NCI-H510A (cell line): ENCODE measurements around the gene SOS1.

ENCODE experiments used
- DNase-seq: peaks from one replicate; lab custom pipeline; 2025; lab: John Stamatoyannopoulos, UW

The SOS1 gene

DNA sequence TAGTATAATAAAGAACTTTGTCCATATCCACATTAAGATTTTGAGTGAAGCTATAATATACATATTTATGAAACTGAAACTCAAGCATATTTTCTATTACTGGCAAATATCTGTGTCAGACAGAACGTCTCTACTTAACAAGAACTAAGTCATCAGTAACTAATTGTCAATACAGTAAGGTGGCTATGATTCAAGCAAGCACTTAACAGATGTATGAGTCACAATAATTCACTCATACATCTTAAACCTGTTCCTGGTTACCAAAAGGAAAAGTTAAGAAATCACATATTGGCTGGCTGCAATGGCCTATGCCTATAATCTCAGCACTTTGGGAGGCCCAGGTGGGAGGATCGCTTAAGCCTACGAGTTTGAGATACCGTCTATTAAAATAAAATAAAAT, 96.0 kb downstream of the SOS1 start:
- DNase-seq: no peak

DNA sequence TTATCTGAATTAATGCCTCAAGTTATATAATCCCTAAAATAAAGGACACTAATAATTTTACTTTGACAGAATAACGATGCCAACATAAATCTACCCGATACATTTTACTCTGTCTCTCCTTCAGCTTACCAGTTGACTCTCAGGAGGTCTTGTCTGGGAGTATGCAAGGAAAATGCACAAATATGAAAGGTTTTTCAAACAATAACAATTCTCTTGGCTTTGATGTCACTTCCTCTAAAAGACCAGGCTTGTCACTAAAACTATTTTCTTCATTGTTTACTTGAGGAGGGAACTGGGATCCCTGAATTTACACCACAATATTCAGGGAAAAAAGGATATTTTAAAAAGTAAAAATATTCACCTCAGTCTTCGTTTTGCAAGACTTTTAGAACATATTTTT, 97.2 kb downstream of the SOS1 start:
- no peak for DNase-seq

DNA sequence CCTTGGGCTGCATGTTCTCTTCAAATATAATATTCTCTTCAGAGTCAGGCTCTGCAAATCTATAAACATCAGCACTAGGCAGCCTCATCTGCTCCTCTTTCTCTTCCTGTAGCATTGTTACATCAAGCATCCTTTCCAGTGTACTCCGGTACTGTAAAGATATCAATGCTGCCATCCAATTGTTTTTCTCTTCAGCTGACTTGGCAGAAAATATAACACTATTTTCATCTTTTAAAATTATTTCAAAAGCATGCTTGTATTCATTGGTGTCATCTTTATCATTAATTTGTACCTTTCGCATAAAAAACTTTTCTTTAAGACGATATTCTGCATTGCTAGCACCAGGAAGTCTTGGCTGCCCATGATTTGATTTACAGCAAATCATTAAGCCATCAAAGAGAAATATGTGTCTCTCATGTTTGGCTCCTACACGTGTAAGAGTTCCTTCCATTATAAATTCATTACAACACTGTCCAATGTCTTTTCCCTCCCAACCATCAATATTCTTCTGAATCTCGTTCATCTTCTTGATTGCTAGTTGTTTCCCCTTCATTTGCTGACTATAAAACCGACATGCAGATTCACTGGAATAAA, 98.1 kb downstream of the SOS1 start:
- no peak for DNase-seq

- DNase-seq: no peak
These were observed 100.5 kb downstream of the SOS1 start for GRCh38 chr2:39020383-39020782.

DNA sequence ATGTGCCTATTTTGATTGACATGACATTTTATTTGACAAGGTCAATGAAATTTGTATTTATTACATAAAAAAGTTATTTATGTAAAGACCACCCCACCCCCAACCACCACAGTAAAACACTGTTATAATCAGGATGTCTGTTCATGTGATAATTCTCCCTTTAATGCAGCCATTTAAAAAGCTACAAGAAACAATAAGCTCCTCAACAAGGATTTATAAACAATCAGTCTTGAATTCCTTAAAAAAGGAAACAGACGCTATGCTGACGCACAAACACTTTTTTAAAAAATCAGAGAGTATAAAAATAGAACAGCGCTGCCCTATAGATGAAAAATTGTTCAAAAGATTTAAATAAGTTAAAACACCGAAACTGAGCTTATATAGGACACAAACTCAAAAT, 102.2 kb downstream of the SOS1 start:
- no peak for DNase-seq

- no peak for DNase-seq
These were observed 103.5 kb downstream of the SOS1 start for GRCh38 chr2:39017334-39017733.

- no peak for DNase-seq
These were observed 105.4 kb downstream of the SOS1 start for GRCh38 chr2:39015424-39015823.

- DNase-seq: no peak
These were observed 107.0 kb downstream of the SOS1 start for GRCh38 chr2:39013871-39014270.

DNA sequence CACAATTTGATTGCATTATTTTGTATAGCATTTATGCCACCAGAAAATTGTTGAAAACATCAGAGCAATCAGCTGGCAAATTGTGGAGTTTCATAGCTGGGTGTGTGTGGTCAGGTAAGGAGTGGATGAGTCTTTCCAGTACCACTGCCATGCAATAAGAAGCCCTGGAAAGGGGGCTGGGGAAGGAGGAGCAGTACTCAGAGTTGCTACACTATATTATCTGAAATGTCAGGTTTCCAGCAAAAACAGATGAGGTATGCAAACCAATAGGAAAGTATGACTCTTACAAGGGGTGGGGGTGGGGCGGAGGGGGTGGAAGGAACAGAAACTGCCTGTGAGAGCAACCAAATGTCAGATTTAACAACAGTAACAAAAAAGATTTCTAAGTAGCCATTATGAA, 112.2 kb downstream of the SOS1 start:
- DNase-seq: no peak

- DNase-seq: no peak
These were observed 112.9 kb downstream of the SOS1 start for GRCh38 chr2:39007875-39008504.

GRCh38 chr2:39000552-39000951, 120.3 kb downstream of the SOS1 start:
- no peak for DNase-seq

GRCh38 chr2:38997781-38998180, 123.1 kb downstream of the SOS1 start:
- DNase-seq: no peak

DNA sequence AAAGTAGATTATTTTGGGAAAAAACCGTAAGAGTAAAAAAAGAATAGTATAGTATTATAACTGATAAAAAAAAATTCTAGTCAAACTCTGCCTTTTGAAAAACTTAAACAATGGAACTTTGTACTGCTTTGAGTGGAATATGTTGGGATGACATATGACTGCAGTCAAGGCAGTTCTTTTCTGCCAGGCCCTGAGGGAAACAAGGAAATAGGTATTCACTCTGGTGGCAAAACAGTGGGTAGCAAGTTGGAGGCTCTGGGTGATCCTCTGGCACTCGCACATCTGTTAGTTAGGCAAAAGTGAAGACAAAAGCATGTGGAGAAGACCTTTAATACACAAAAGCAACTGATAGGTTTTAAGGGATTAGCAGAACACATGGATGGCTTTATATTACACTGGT, 129.0 kb downstream of the SOS1 start:
- no peak for DNase-seq

- no peak for DNase-seq
These were observed 132.1 kb downstream of the SOS1 start for GRCh38 chr2:38988716-38989115.

DNA sequence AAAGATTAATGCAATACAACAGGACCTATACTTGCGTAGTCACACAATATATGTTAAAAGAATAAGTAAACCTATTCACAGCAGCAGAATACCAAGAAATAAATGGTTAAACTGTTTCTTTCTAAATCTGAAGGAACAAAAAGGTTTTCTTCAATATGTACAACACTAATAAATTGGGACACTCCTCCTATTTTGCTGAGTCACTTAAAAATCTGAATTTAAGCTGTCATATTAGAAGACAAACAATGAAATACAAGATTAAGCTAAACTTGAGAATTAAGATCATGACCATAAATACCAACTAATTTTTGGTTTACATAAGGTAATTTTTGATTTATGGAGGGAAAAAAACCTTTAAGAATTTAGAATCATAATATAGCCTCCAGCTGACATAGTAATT, 138.4 kb downstream of the SOS1 start:
- no peak for DNase-seq

- DNase-seq: no peak
These were observed 139.0 kb downstream of the SOS1 start for GRCh38 chr2:38981670-38982357.

- no peak for DNase-seq
These were observed 139.7 kb downstream of the SOS1 start for GRCh38 chr2:38981003-38981669.

GRCh38 chr2:38978908-38979307, 141.9 kb downstream of the SOS1 start:
- DNase-seq: no peak

DNA sequence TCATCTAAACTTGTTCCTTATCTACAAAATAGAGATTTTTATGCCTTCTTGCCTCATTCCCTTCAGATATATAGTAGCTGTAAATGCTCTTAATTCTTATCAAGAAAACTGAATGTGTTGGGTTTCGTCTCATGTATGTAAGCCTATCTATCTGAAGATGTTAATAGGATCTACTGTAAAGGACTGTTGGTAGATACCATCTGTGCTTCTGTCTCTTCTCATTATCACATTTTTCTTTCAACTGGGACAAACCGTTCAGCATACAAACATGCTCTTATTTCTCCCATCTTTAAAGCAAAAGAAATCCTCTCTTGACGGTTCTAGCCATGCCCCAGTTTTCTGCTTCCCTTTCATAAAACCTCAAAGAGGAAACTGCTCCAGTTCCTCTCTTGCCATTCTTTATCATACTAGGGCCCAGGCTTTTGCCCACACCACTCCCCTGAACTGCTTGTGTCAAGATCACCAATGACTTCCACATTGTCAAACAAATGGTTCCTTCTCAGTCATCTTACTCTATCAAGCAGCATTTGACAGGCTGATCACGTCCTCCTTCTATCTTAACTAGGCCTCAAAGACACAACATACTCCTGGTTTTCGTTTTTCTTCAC, 142.5 kb downstream of the SOS1 start:
- no peak for DNase-seq

DNA sequence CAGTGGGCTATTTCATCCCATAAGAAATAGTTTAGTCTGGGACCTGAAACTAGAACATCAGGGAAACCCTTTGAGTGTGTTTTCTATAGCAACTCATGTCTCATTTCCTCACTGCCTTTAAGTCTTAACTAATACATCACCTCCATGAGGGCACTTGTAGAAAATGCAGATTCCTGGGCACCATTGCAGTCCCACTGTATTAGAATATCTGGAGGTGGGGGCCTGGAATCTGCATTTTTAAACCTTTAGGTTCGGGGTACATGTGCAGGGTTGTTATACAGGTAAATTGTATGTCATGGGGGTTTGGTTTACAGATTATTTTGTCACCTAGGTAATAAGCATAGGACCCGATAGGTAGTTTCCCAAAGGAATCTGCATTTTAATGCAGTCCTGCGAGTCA, 143.8 kb downstream of the SOS1 start:
- DNase-seq: no peak

GRCh38 chr2:38975042-38975441, 145.8 kb downstream of the SOS1 start:
- no peak for DNase-seq

- DNase-seq: no peak
These were observed 147.6 kb downstream of the SOS1 start for GRCh38 chr2:38973266-38973665.

GRCh38 chr2:38971377-38971776, 149.5 kb downstream of the SOS1 start:
- no peak for DNase-seq
